DOHH2 (cell line): ENCODE data around the gene PDE4D.

Source experiments
- EZH2phosphoT487 ChIP-seq: fragments of 200-600 bp; sonication (generic); IDR thresholded peaks from 2 replicates; pipeline ENCODE4 v1.6.1; 2017; ENCODE audit warnings: borderline replicate concordance, mild to moderate bottlenecking, antibody characterized with exemption, low read length, moderate library complexity, mixed read lengths
- TF ChIP-seq, protein P1 (sequence below): fragments of 200-600 bp; sonication (generic); IDR thresholded peaks from one replicate; pipeline ENCODE4 v1.5.1; 2014; ENCODE audit warnings: antibody characterized with exemption, mild to moderate bottlenecking, low read depth, low read length; ENCODE audit not compliant: poor library complexity, severe bottlenecking

DNA sequence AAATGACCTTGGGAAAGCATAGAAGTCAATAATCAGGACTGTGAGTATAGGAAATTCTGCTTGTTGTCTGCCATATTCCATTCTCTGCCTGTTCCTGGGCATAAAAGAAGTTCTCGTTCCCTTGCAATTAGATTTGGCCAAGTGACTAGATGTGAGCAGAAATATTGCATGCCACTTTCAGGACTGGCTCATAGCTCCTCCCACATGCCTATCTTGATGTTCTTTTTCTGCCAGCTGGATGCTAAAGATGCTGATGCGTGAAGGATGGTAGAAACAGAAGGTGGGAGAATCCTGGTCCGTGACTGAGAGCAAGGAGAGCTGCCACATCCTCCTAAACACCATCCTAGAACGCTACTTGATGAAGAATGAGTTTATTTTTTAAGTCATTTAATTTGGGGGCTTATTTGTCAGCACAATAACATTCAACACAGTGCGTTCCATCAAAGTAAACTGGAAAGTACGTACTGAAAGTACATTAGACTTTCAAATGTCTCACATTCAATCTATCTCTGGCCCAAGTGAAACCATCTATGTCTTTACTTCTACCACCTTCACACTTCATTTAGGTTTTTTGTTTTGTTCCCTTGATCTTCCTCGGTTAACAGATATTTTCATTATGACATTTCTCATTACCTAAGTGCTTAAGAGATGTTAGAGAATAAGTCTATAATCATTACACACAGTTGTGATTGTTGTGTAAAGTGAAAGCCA is 662.1 kb downstream of the PDE4D start:
- TF ChIP-seq, protein P1, sequence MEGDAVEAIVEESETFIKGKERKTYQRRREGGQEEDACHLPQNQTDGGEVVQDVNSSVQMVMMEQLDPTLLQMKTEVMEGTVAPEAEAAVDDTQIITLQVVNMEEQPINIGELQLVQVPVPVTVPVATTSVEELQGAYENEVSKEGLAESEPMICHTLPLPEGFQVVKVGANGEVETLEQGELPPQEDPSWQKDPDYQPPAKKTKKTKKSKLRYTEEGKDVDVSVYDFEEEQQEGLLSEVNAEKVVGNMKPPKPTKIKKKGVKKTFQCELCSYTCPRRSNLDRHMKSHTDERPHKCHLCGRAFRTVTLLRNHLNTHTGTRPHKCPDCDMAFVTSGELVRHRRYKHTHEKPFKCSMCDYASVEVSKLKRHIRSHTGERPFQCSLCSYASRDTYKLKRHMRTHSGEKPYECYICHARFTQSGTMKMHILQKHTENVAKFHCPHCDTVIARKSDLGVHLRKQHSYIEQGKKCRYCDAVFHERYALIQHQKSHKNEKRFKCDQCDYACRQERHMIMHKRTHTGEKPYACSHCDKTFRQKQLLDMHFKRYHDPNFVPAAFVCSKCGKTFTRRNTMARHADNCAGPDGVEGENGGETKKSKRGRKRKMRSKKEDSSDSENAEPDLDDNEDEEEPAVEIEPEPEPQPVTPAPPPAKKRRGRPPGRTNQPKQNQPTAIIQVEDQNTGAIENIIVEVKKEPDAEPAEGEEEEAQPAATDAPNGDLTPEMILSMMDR: no peak
- no peak for TF ChIP-seq EZH2phosphoT487
